HFF-Myc (cell line): ENCODE results near the gene RPS6KA2.

Experiments used
- DNase-seq: peaks from one replicate; pipeline ENCODE4 v3.0.0-alpha.2; 2011; ENCODE audit warnings: low read depth; ENCODE audit errors: extremely low read depth
- H3K4me3 ChIP-seq: replicated peaks from 2 replicates; pipeline ENCODE4 v1.5.1; 2011; ENCODE audit warnings: low read depth, mild to moderate bottlenecking, control low read depth, low read length
- CTCF ChIP-seq: IDR thresholded peaks from 2 replicates; pipeline ENCODE4 v1.5.1; 2012; ENCODE audit warnings: mild to moderate bottlenecking, low read depth, low read length, control low read depth; ENCODE audit errors: missing control alignments

Gene RPS6KA2

GRCh38 chr6:166436195-166437139 lies 190.6 kb downstream of the RPS6KA2 start:
- DNase-seq: no peak
- H3K4me3 ChIP-seq: no peak overlapping the region
- TF ChIP-seq CTCF: no peak

GRCh38 chr6:166435574-166435973 lies 191.5 kb downstream of the RPS6KA2 start:
- TF ChIP-seq CTCF: peak; percentile 32
- DNase-seq: no peak
- no peak overlapping the region for H3K4me3 ChIP-seq

GRCh38 chr6:166434336-166434735 lies 192.7 kb downstream of the RPS6KA2 start:
- H3K4me3 ChIP-seq: no peak overlapping the region
- no peak for DNase-seq
- TF ChIP-seq CTCF: no peak

GRCh38 chr6:166433096-166433495 lies 194.0 kb downstream of the RPS6KA2 start:
- H3K4me3 ChIP-seq: no peak overlapping the region
- DNase-seq: no peak
- TF ChIP-seq CTCF: no peak

- no peak for TF ChIP-seq CTCF
- H3K4me3 ChIP-seq: no peak overlapping the region
- no peak for DNase-seq
Observed at GRCh38 chr6:166430269-166430668, 196.8 kb downstream of the RPS6KA2 start.

GRCh38 chr6:166424431-166424830 lies 202.6 kb downstream of the RPS6KA2 start:
- no peak for TF ChIP-seq CTCF
- no peak overlapping the region for H3K4me3 ChIP-seq
- DNase-seq: no peak
